Activated CD8-positive, alpha-beta memory T cell treated with anti-CD3 and anti-CD28 coated beads for 4 hours (primary cell): ENCODE data around the gene HSD3B7.

ENCODE experiments used
- DNase-seq, 2 donors: peaks; one replicate each; pipeline ENCODE4 v3.0.0-alpha.2; 2020; ENCODE audit warnings: low read depth in 2 of 2

HSD3B7 gene

DNA sequence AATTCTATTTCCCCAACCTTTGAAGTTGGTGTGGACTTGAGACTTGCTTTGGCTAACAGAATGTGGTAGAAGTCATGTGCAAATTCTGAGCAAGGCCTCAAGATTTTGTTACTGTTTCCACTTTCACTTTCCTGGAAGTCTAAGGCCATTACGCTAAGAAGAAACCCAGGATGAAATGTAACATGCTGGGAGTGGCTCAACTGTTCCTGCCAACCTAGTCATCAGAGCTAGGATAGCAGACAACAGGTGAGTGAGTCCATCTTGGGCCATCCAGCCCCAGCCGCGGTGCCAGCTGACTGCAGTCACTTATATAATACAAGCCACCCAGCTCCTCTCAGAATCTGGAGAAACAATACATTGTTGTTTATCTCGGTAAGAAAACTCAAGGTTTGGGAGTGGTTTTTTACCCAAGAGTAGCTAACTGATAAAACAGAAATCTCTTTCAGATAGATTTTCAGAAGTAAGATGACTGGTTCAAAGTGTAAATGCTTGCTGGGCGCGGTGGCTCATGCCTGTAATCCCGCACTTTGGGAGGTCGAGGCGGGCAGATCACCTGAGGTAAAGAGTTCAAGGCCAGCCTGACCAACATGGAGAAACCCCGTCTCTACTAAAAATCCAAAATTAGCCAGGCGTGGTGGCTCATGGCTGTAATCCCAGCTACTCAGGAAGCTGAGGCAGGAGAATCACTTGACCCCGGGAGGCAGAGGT is 37.7 kb downstream of the HSD3B7 start:
- no peak for DNase-seq

- no peak for DNase-seq
Observed at GRCh38 chr16:31023252-31023602, 38.2 kb downstream of the HSD3B7 start.

- DNase-seq = no peak
Observed at GRCh38 chr16:31023627-31024226, 38.7 kb downstream of the HSD3B7 start.

GRCh38 chr16:31025339-31025738 is 40.3 kb downstream of the HSD3B7 start:
- DNase-seq = no peak

GRCh38 chr16:31029272-31029671 is 44.3 kb downstream of the HSD3B7 start:
- no peak for DNase-seq

DNA sequence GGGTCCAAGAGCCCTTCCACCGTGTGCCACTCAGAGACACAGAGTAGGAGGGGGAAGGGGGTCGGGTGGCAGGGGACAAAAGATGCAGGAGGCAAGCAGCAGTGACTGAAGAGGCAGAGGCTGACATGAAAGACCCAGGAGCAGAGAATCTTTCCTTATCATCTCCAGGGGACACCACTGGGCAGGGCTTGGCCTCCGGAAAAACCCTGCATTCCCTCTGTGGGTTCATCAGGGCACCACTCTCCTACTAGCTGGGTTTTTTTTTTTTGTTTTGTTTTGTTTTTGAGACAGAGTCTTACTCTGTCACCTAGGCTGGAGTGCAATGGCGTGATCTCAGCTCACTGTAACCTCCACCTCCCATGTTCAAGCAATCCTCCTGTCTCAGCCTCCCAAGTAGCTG is 46.3 kb downstream of the HSD3B7 start:
- no peak for DNase-seq

DNA sequence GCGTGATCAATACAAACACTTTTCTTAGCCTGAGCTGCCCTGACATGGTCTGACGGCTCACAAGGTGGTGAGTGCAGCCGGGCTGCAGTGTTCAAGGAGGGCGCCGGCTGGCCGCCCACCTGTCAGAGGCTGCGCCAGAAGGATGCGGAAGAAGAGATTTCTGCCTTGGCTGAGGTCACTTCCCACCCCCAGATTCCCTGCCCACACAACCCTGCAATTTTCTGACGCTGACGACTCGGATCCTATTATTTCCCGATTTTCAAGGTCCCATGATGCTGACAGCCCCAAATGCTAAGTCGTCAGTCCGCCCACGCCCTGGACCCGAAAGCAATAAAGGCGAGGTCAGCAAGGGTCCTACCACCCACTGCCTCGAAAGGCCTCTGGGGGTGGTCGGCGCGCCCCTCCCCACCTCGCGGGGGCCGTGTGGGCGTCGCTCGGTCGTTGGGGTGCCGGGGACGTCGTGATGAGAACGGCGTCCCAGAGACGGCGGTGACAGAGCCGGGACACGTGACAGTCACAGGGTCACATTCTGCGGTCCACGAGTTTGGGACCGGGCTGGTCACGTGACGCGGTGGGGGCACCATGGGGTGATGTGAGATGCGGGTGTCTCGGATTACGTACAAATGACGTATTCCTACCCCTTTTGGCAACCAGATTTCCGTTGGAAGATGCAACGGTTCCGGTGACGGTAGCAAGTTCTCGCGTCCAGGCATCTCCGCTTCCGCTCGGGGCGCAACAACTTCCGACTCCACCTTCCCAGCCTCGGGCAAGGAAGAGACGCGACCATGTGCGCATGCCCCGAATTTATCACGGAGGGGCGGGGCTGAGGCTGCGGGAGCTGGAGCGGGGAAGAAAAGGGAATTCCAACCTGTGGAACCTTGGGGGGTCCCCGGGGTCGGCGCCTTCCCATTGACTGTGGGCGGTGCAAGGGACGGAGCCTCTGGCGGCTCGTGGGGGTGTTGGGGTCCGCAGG is 48.0 kb downstream of the HSD3B7 start, which contains the start of gene STX4:
Gene STX4 (plus strand): TSS at position 823 of the 973 bp plus-strand sequence. CDS start 248 bp downstream, outside the sequence.
- DNase-seq = peak; percentile 96 to 97

DNA sequence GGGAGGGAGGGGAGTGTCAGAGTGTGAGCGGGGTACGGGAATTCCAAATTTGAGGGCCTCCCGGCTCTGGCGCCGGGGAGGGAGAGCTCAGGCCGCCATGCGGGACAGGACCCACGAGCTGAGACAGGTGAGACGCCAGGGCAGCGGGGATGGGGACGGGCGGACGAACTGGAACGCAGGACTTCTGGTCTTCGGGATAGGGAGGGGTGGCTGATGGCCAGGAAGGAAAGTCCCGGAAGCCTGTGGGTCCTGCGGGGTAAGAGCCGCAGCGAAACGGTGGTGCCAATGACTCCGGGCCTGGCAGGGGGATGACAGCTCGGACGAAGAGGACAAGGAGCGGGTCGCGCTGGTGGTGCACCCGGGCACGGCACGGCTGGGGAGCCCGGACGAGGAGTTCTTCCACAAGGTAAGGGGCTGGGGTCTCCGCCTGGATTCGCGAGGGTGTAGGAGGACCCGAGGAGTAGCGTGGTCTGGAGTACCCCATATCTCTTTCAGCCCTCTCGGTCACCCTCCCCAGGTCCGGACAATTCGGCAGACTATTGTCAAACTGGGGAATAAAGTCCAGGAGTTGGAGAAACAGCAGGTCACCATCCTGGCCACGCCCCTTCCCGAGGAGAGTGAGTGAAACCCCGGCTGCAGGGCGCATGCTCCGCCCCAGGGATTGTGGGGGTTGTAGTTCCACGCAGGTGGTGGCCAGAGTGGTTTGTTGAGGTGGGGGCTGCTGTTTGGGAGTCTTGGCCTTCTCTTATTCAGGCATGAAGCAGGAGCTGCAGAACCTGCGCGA is 48.9 kb downstream of the HSD3B7 start:
- peak; percentile 76 to 82 for DNase-seq

GRCh38 chr16:31036691-31037090 is 51.7 kb downstream of the HSD3B7 start:
- no peak for DNase-seq
